Astrocyte (in vitro differentiated cells and primary cell): ENCODE measurements around the gene AKT3.

ENCODE experiments used
- EZH2 ChIP-seq: IDR thresholded peaks from 2 replicates; pipeline ENCODE4 v1.6.1; 2012; ENCODE audit warnings: mild to moderate bottlenecking, low read length, inconsistent platforms; ENCODE audit not compliant: insufficient read depth
- TF ChIP-seq, protein P1 (sequence below): IDR thresholded peaks from 2 replicates; pipeline ENCODE4 v1.5.1; 2011; ENCODE audit warnings: low read depth, mild to moderate bottlenecking, inconsistent platforms, low read length, moderate library complexity; ENCODE audit not compliant: insufficient read depth

GRCh38 chr1:243528459-243529121 lies 321.5 kb downstream of the AKT3 start:
- no peak for TF ChIP-seq EZH2
- TF ChIP-seq, protein P1, sequence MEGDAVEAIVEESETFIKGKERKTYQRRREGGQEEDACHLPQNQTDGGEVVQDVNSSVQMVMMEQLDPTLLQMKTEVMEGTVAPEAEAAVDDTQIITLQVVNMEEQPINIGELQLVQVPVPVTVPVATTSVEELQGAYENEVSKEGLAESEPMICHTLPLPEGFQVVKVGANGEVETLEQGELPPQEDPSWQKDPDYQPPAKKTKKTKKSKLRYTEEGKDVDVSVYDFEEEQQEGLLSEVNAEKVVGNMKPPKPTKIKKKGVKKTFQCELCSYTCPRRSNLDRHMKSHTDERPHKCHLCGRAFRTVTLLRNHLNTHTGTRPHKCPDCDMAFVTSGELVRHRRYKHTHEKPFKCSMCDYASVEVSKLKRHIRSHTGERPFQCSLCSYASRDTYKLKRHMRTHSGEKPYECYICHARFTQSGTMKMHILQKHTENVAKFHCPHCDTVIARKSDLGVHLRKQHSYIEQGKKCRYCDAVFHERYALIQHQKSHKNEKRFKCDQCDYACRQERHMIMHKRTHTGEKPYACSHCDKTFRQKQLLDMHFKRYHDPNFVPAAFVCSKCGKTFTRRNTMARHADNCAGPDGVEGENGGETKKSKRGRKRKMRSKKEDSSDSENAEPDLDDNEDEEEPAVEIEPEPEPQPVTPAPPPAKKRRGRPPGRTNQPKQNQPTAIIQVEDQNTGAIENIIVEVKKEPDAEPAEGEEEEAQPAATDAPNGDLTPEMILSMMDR = no peak
